SU-DHL-6 (cell line): ENCODE data around the gene HMGCR.

Source experiments
- H2AFZ ChIP-seq: fragments of 200-600 bp; sonication (generic); 2 replicates; pipeline ENCODE4 v1.6.1; 2014; ENCODE audit warnings: low read depth, mild to moderate bottlenecking, moderate library complexity, mixed read lengths, antibody characterized with exemption, low read length; ENCODE audit not compliant: severe bottlenecking
- H3F3A ChIP-seq: fragments of 200-600 bp; shearing (Covaris generic); 2 replicates; pipeline ENCODE4 v1.6.0; 2016; ENCODE audit warnings: antibody characterized with exemption, mild to moderate bottlenecking; ENCODE audit not compliant: insufficient read depth
- H3K27ac ChIP-seq: fragments of 200-600 bp; sonication (generic); 2 replicates; pipeline ENCODE4 v1.5.1; 2016; ENCODE audit warnings: low read depth, mild to moderate bottlenecking, low read length, moderate library complexity, mixed read lengths
- H3K27me3 ChIP-seq: fragments of 200-600 bp; sonication (generic), shearing (Covaris generic); 2 replicates; pipeline ENCODE4 v1.6.0; 2014; ENCODE audit warnings: mild to moderate bottlenecking, low read length
- H3K36me3 ChIP-seq: fragments of 200-600 bp; sonication (generic); 2 replicates; pipeline ENCODE4 v1.6.1; 2014; ENCODE audit warnings: mild to moderate bottlenecking, low read length, mixed read lengths
- H3K4me2 ChIP-seq: fragments of 300-600, 200-600 bp; shearing (Covaris generic), sonication (generic); 2 replicates; pipeline ENCODE4 v1.6.0; 2014; ENCODE audit warnings: low read length, low read depth, mild to moderate bottlenecking; ENCODE audit not compliant: poor library complexity, severe bottlenecking
- H3K4me3 ChIP-seq: fragments of 200-600 bp; sonication (generic); 2 replicates; pipeline ENCODE4 v1.5.1; 2014; ENCODE audit warnings: antibody characterized with exemption, low read length, mild to moderate bottlenecking, mixed read lengths; ENCODE audit not compliant: insufficient read depth, poor library complexity, severe bottlenecking
- H3K79me2 ChIP-seq: fragments of 200-600 bp; sonication (generic); 2 replicates; pipeline ENCODE4 v1.6.1; 2014; ENCODE audit warnings: mild to moderate bottlenecking, low read length, moderate library complexity; ENCODE audit not compliant: insufficient read depth
- H3K9ac ChIP-seq: fragments of 200-600 bp; sonication (generic); 2 replicates; pipeline ENCODE4 v1.7.0; 2014; ENCODE audit warnings: mild to moderate bottlenecking, low read length
- H3K9me2 ChIP-seq: fragments of 200-600 bp; sonication (generic); replicated peaks from 2 replicates; pipeline ENCODE4 v1.6.1; 2014; ENCODE audit warnings: low read length; ENCODE audit not compliant: insufficient read depth
- H3K9me3 ChIP-seq: fragments of 200-600 bp; sonication (generic); 2 replicates; pipeline ENCODE4 v1.6.1; 2014; ENCODE audit warnings: low read length, mixed read lengths; ENCODE audit not compliant: insufficient read depth
- H4K20me1 ChIP-seq: fragments of 200-600 bp; sonication (generic); 2 replicates; pipeline ENCODE4 v1.6.1; 2014; ENCODE audit warnings: low read depth, mild to moderate bottlenecking, antibody characterized with exemption, low read length, moderate library complexity, mixed read lengths
- CTCF ChIP-seq: fragments of 200-600 bp; sonication (generic); IDR thresholded peaks from one replicate; pipeline ENCODE4 v1.5.1; 2017; ENCODE audit warnings: antibody characterized with exemption, mild to moderate bottlenecking, low read length, moderate library complexity; ENCODE audit not compliant: insufficient read depth, poor library complexity, severe bottlenecking
- EZH2phosphoT487 ChIP-seq: fragments of 200-600 bp; sonication (generic), shearing (Covaris generic); conservative IDR thresholded peaks from 2 replicates; pipeline ENCODE4 v1.6.1; 2018; ENCODE audit warnings: mild to moderate bottlenecking, antibody characterized with exemption, low read length, moderate library complexity, mixed read lengths

The HMGCR gene

GRCh38 chr5:75358117-75358516, 21.1 kb downstream of the HMGCR start:
- no peaks in the 10 kb centered on the region for H3K9me3 ChIP-seq
- TF ChIP-seq CTCF (no peak), EZH2phosphoT487 (no peak)
- H3K27ac ChIP-seq = no peak overlapping the region
- H3K9ac ChIP-seq = no peak overlapping the region
- H3K79me2 ChIP-seq = no peaks in the 10 kb centered on the region
- H4K20me1 ChIP-seq = 0 out of 2 replicates have a peak, but pooled peaks cover 9% of the 10 kb centered on the region
- no peaks in the 10 kb centered on the region for H3K9me2 ChIP-seq
- no peak overlapping the region for H2AFZ ChIP-seq
- no peaks in the 10 kb centered on the region for H3K27me3 ChIP-seq
- no peak overlapping the region for H3K4me2 ChIP-seq
- H3F3A ChIP-seq = peaks cover 49% of the 10 kb centered on the region; the same call in 1 of the 2 replicates
- peaks cover 84% of the 10 kb centered on the region for H3K36me3 ChIP-seq
- no peak overlapping the region for H3K4me3 ChIP-seq

- Histone ChIP-seq H3K9me3 (no peaks in the 10 kb centered on the region), H3K36me3 (peaks cover 57% of the 10 kb centered on the region; the same call in 1 of the 2 replicates)
- TF ChIP-seq EZH2phosphoT487 (no peak), CTCF (no peak)
These were observed 24.3 kb downstream of the HMGCR start for GRCh38 chr5:75361310-75361709.

GRCh38 chr5:75362474-75362975, 25.5 kb downstream of the HMGCR start:
- peaks cover 42% of the 10 kb centered on the region; the same call in 1 of the 2 replicates for H3F3A ChIP-seq
- H2AFZ ChIP-seq = no peak overlapping the region
- H3K9me3 ChIP-seq = no peaks in the 10 kb centered on the region
- no peak overlapping the region for H3K4me3 ChIP-seq
- no peaks in the 10 kb centered on the region for H4K20me1 ChIP-seq
- peaks cover 45% of the 10 kb centered on the region; the same call in 1 of the 2 replicates for H3K36me3 ChIP-seq
- no peak overlapping the region for H3K27ac ChIP-seq
- H3K27me3 ChIP-seq = no peaks in the 10 kb centered on the region
- H3K4me2 ChIP-seq = no peak overlapping the region
- no peaks in the 10 kb centered on the region for H3K9me2 ChIP-seq
- H3K79me2 ChIP-seq = no peaks in the 10 kb centered on the region
- no peak overlapping the region for H3K9ac ChIP-seq
- TF ChIP-seq EZH2phosphoT487 (no peak), CTCF (no peak)

More at GRCh38 chr5:75361310-75361709, 24.3 kb downstream of the HMGCR start:
- Histone ChIP-seq H3K4me2 (no peak overlapping the region), H2AFZ (no peak overlapping the region), H3K4me3 (no peak overlapping the region), H3K27me3 (no peaks in the 10 kb centered on the region), H3K9ac (no peak overlapping the region), H3F3A (peaks cover 40% of the 10 kb centered on the region; the same call in 1 of the 2 replicates), H3K9me2 (no peaks in the 10 kb centered on the region), H3K27ac (no peak overlapping the region), H4K20me1 (no peaks in the 10 kb centered on the region), H3K79me2 (no peaks in the 10 kb centered on the region)
